Measurements from ENCODE around the gene PCK2. TPM values are rescaled to one million over a fixed set of nuclear protein-coding genes. Genes with fewer than 3 reads are reported as not detected.

Gene PCK2
- total and polyA plus RNA-seq, 2 of the 8 experiments (the other 6 are each of a cell fraction or from before 2014, with no cell fraction given): 81.9 to 115 TPM

DNA sequence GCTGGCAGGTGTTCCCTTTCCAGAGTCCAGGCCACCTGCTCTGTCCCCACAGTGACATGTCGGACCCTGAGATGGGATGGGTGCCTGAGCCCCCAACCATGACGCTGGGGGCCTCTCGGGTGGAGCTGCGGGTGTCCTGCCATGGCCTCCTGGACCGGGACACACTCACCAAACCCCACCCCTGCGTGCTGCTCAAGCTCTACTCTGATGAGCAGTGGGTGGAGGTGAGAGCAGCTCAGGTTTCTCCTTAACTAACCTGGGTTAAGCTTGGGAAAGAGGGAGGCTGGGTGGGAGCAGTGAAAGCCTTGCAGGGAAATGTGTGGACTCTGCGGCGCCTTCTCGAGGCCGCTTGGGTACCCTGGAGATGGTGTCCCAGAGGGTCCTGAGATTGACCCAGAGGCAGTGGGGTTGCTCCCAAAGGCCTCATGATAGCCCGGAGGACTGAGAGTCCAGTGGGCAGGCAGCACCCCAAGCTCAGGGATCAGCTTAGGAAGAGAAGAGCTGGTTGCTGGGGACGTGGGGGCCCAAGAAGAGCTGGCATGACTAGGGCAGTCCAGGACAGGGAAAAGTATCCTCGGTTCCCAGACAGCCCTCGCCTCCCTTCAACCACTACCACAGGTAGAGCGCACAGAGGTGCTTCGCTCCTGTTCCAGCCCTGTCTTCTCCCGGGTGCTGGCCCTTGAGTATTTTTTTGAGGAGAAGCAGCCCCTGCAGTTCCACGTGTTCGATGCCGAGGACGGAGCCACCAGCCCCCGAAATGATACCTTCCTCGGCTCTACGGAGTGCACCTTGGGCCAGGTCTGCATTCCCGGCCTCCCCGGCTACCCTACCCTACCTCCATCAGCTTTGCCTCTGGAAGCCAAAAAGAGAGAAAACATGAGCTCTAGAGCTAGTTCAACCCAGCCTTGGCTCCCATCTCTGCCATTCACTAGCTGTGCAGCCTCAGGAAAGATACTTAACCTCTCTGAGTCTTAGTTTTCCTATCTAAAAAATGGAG is 20.9 kb upstream of the PCK2 start:
- no peak overlapping the region for H3K9ac ChIP-seq (replicated peaks in 1 of 4; ENCODE audit: extremely low read depth in 1 of 4, low read depth in 3 of 4, low read length in 3 of 4)
- H3K4me3 ChIP-seq (ENCODE audit: extremely low read depth in 1 of 4, insufficient read depth in 2 of 4, low read depth in 3 of 4, low read length in 4 of 4): no peak overlapping the region
- no peaks in the 10 kb centered on the region; a peak in 1 of 7 replicates for H3K27me3 ChIP-seq (replicated peaks in 1 of 4; ENCODE audit: control insufficient read depth in 3 of 4, extremely low read depth in 1 of 4, insufficient read depth in 3 of 4, low read length in 3 of 4)
- H3K36me3 ChIP-seq (ENCODE audit: control insufficient read depth in 2 of 4, insufficient read depth in 4 of 4, low read length in 3 of 4): no peaks in the 10 kb centered on the region
- H3K79me2 ChIP-seq (ENCODE audit: control insufficient read depth in 1 of 2, insufficient read depth in 2 of 2, low read length in 2 of 2): no peaks in the 10 kb centered on the region
- no peaks in the 10 kb centered on the region for H4K20me1 ChIP-seq (replicated peaks in 1 of 2; ENCODE audit: control insufficient read depth in 1 of 2, insufficient read depth in 2 of 2, low read length in 2 of 2)
- H2BK12ac ChIP-seq (ENCODE audit: low read depth, low read length): no peak overlapping the region; the same call in 1 of the 2 replicates
- H4K5ac ChIP-seq (ENCODE audit: insufficient read length, low read depth, low read length): no peak overlapping the region
- no peaks in the 10 kb centered on the region for H3K23me2 ChIP-seq (ENCODE audit: low read depth, low read length)
- H4K91ac ChIP-seq (replicated peaks; ENCODE audit: insufficient read length, low read length): no peak overlapping the region
- no peak overlapping the region for H3K23ac ChIP-seq (ENCODE audit: insufficient read length)
- peaks cover 0 to 1% (median 0%) of the 10 kb centered on the region in 4 experiments; a peak in 2 of 7 replicates for H3K4me1 ChIP-seq (replicated peaks in 1 of 4; ENCODE audit: control insufficient read depth in 3 of 4, insufficient read depth in 4 of 4, low read length in 3 of 4)
- no peak overlapping the region for H2AFZ ChIP-seq (ENCODE audit: low read length)
- H3K56ac ChIP-seq (replicated peaks; ENCODE audit: insufficient read length, low read depth, low read length): no peak overlapping the region
- POLR2A ChIA-PET (ENCODE audit: partially characterized antibody): interaction anchor here (1.0 to 27.2 kb wide), 5 partner anchors 8 to 108 kb away, joined by 3 to 626 read pairs (median 5); partner anchors contain the start of gene PCK2
- no peak overlapping the region for H3K14ac ChIP-seq (ENCODE audit: insufficient read length)
- CTCF ChIA-PET (ENCODE audit: partially characterized antibody): interaction anchor here (1.0 to 23.8 kb wide), 10 partner anchors 12 to 235 kb away, joined by 3 to 316 read pairs (median 8); partner anchors contain the start of gene PCK2
- no peak for DNase-seq (ENCODE audit: low read depth in 1 of 2, low spot score in 2 of 2)
- H3K4ac ChIP-seq (replicated peaks; ENCODE audit: insufficient read length, low read depth, low read length): no peak overlapping the region
- no peak overlapping the region for H3K4me2 ChIP-seq (ENCODE audit: insufficient read depth in 1 of 2, low read depth in 2 of 2, low read length in 2 of 2)
- H4K8ac ChIP-seq (ENCODE audit: extremely low read depth, insufficient read depth, low read length): peak overlapping the region; percentile 31; the same call in 1 of the 2 replicates
- FAIRE-seq: no peak
- H2AK5ac ChIP-seq (ENCODE audit: low read depth, low read length): no peak overlapping the region
- no peak overlapping the region for H3K18ac ChIP-seq (ENCODE audit: extremely low read depth, low read length)
- H2BK15ac ChIP-seq (ENCODE audit: low read length): no peak overlapping the region
- H3K9me3 ChIP-seq (ENCODE audit: insufficient read depth in 2 of 2, low read depth in 1 of 2, low read length in 1 of 2): no peaks in the 10 kb centered on the region
- no peak overlapping the region for H3K27ac ChIP-seq (ENCODE audit: low read depth, low read length)
- no peaks in the 10 kb centered on the region for H3K79me1 ChIP-seq (ENCODE audit: low read depth, low read length)
- H2BK20ac ChIP-seq (ENCODE audit: low read length): no peak overlapping the region
- no peak overlapping the region for H2BK120ac ChIP-seq (replicated peaks; ENCODE audit: low read depth, low read length)
- 86% methylated on average over 24 of the region's 26 CpGs; no CpG with 5 or more reads in 1 of the 2 experiments for WGBS, 2 experiments (ENCODE audit: extremely low coverage in 1 of 2, insufficient coverage in 1 of 2, insufficient read length in 1 of 2, insufficient replicate concordance in 2 of 2, low coverage in 1 of 2, low lambda C conversion rate in 2 of 2, missing lambda C conversion rate in 1 of 2)
- no peak overlapping the region for H2BK5ac ChIP-seq (ENCODE audit: low read depth, low read length)
- TF ChIP-seq TAF7 (optimal IDR thresholded peaks at IDR 0.05; ENCODE audit: borderline replicate concordance, low read depth, low read length): no peak
- no peak for TF ChIP-seq TBP (IDR thresholded peaks at IDR 0.05; ENCODE audit: low read depth, low read length)
- TF ChIP-seq RXRA (IDR thresholded peaks at IDR 0.05; ENCODE audit: insufficient read depth, low read depth, low read length): no peak
- TF ChIP-seq, protein P1, sequence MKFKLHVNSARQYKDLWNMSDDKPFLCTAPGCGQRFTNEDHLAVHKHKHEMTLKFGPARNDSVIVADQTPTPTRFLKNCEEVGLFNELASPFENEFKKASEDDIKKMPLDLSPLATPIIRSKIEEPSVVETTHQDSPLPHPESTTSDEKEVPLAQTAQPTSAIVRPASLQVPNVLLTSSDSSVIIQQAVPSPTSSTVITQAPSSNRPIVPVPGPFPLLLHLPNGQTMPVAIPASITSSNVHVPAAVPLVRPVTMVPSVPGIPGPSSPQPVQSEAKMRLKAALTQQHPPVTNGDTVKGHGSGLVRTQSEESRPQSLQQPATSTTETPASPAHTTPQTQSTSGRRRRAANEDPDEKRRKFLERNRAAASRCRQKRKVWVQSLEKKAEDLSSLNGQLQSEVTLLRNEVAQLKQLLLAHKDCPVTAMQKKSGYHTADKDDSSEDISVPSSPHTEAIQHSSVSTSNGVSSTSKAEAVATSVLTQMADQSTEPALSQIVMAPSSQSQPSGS (IDR thresholded peaks at IDR 0.05; ENCODE audit: low read length): no peak
- no peak for TF ChIP-seq EP300 (IDR thresholded peaks at IDR 0.05; ENCODE audit: borderline replicate concordance in 1 of 2, low read depth in 2 of 2, low read length in 2 of 2)
- no peak for TF ChIP-seq SRF (IDR thresholded peaks at IDR 0.05; ENCODE audit: low read depth, low read length)
- TF ChIP-seq, protein P2, sequence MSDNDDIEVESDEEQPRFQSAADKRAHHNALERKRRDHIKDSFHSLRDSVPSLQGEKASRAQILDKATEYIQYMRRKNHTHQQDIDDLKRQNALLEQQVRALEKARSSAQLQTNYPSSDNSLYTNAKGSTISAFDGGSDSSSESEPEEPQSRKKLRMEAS (IDR thresholded peaks at IDR 0.05): no peak
- TF ChIP-seq KDM5A (IDR thresholded peaks at IDR 0.05; ENCODE audit: low read length): no peak

Data from H1 (cell line).